ENCODE measurements around the gene CLDN22. TPM values are rescaled to one million over a fixed set of nuclear protein-coding genes. Genes with fewer than 3 reads are reported as not detected.

The CLDN22 gene
- total and polyA plus RNA-seq, 9 of the 15 experiments (the other 6 are each of a cell fraction or from before 2014, with no cell fraction given): 0.21 TPM; not detected in 8

DNA sequence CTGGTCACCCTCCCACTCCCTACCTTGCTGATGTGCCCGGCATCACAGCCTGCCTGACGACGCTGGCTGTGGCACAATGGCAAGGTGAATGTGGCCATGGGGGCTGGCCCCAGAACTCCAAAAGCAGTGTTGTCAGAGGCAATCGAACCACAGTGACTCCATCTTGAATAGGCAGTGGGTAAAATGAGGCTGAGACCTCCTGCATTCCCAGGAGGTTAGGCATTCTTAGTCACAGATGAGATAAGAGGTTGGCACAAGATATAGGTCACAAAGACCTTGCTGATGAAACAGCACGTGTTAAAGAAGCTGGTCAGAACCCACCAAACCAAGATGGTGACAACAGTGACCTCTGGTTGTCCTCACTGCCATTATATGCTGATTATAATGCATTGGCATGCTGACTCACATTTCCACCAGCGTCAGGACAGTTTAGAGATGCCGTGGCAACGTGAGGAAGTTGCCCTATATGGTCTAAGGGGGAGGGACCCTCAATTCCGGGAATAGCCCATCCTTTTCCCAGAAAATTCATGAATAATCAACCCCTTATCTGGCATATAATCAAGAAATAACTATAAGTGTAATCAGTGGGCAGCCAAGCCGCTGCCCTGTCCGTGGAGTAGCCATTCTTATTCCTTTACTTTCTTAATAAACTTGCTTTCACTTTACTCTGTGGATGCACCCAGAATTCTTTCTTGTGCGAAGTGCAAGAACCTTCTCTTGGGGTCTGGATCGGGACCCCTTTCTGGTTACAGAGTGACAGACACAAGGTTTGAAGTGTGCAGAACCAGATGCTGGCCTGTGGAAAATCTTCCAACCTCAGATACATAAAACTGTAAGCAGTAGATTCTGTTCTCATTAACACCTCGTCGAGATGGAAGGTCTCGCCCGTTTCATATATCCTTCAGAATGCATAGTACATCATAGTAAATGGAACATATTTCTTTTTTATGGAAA lies 28.9 kb upstream of the CLDN22 start (continued):
- TF ChIP-seq ILK (tag; IDR thresholded peaks at IDR 0.05; ENCODE audit: borderline replicate concordance, low read depth): peak; percentile 99
- TF ChIP-seq, protein P1, sequence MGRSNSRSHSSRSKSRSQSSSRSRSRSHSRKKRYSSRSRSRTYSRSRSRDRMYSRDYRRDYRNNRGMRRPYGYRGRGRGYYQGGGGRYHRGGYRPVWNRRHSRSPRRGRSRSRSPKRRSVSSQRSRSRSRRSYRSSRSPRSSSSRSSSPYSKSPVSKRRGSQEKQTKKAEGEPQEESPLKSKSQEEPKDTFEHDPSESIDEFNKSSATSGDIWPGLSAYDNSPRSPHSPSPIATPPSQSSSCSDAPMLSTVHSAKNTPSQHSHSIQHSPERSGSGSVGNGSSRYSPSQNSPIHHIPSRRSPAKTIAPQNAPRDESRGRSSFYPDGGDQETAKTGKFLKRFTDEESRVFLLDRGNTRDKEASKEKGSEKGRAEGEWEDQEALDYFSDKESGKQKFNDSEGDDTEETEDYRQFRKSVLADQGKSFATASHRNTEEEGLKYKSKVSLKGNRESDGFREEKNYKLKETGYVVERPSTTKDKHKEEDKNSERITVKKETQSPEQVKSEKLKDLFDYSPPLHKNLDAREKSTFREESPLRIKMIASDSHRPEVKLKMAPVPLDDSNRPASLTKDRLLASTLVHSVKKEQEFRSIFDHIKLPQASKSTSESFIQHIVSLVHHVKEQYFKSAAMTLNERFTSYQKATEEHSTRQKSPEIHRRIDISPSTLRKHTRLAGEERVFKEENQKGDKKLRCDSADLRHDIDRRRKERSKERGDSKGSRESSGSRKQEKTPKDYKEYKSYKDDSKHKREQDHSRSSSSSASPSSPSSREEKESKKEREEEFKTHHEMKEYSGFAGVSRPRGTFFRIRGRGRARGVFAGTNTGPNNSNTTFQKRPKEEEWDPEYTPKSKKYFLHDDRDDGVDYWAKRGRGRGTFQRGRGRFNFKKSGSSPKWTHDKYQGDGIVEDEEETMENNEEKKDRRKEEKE (IDR thresholded peaks at IDR 0.05; ENCODE audit: borderline replicate concordance in 1 of 2, control insufficient read depth in 1 of 2, low read depth in 2 of 2, low read length in 1 of 2): no peak; a peak in 1 of 4 replicates
- no peak for TF ChIP-seq EHMT2 (IDR thresholded peaks at IDR 0.05)
- TF ChIP-seq RBM39 (optimal IDR thresholded peaks at IDR 0.05; ENCODE audit: low read depth, low read length): no peak
- 0 out of 2 replicates have a peak, but pooled peaks have one; percentile 55 for TF ChIP-seq SMARCC2 (IDR thresholded peaks at IDR 0.05; ENCODE audit: low read depth)
- TF ChIP-seq, protein P2, sequence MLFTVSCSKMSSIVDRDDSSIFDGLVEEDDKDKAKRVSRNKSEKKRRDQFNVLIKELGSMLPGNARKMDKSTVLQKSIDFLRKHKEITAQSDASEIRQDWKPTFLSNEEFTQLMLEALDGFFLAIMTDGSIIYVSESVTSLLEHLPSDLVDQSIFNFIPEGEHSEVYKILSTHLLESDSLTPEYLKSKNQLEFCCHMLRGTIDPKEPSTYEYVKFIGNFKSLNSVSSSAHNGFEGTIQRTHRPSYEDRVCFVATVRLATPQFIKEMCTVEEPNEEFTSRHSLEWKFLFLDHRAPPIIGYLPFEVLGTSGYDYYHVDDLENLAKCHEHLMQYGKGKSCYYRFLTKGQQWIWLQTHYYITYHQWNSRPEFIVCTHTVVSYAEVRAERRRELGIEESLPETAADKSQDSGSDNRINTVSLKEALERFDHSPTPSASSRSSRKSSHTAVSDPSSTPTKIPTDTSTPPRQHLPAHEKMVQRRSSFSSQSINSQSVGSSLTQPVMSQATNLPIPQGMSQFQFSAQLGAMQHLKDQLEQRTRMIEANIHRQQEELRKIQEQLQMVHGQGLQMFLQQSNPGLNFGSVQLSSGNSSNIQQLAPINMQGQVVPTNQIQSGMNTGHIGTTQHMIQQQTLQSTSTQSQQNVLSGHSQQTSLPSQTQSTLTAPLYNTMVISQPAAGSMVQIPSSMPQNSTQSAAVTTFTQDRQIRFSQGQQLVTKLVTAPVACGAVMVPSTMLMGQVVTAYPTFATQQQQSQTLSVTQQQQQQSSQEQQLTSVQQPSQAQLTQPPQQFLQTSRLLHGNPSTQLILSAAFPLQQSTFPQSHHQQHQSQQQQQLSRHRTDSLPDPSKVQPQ (CRISPR knock-in tag; IDR thresholded peaks at IDR 0.05; ENCODE audit: borderline replicate concordance): peak; percentile 96
- TF ChIP-seq NFATC3 (IDR thresholded peaks at IDR 0.05): no peak
- TF ChIP-seq XRCC5 (IDR thresholded peaks at IDR 0.05; ENCODE audit: low read depth, low read length): no peak
- TF ChIP-seq DIDO1 (tag; IDR thresholded peaks at IDR 0.05; ENCODE audit: low read depth): peak; percentile 100
- no peak for TF ChIP-seq DACH1 (IDR thresholded peaks at IDR 0.05; ENCODE audit: partially characterized antibody)
- no peak for TF ChIP-seq ZNF282 (CRISPR knock-in tag; IDR thresholded peaks at IDR 0.05)
- peak; percentile 71; the same call in 1 of the 2 replicates for TF ChIP-seq RNF2 (IDR thresholded peaks at IDR 0.05)
- TF ChIP-seq ZSCAN32 (CRISPR knock-in tag; IDR thresholded peaks at IDR 0.05): peak; percentile 96
- no peak for TF ChIP-seq PCBP1 (IDR thresholded peaks at IDR 0.05; ENCODE audit: low read depth, low read length, poor library complexity, severe bottlenecking)
- TF ChIP-seq, protein P3, sequence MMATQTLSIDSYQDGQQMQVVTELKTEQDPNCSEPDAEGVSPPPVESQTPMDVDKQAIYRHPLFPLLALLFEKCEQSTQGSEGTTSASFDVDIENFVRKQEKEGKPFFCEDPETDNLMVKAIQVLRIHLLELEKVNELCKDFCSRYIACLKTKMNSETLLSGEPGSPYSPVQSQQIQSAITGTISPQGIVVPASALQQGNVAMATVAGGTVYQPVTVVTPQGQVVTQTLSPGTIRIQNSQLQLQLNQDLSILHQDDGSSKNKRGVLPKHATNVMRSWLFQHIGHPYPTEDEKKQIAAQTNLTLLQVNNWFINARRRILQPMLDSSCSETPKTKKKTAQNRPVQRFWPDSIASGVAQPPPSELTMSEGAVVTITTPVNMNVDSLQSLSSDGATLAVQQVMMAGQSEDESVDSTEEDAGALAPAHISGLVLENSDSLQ (IDR thresholded peaks at IDR 0.05): no peak
- TF ChIP-seq RBFOX2 (IDR thresholded peaks at IDR 0.05; ENCODE audit: low read depth, low read length): peak; percentile 69
- TF ChIP-seq SRF (CRISPR knock-in tag; IDR thresholded peaks at IDR 0.05): peak; percentile 91 to 99
- peak; percentile 100 for TF ChIP-seq MEF2D (tag; conservative IDR thresholded peaks at IDR 0.05; ENCODE audit: low read depth)
- TF ChIP-seq, protein P4, sequence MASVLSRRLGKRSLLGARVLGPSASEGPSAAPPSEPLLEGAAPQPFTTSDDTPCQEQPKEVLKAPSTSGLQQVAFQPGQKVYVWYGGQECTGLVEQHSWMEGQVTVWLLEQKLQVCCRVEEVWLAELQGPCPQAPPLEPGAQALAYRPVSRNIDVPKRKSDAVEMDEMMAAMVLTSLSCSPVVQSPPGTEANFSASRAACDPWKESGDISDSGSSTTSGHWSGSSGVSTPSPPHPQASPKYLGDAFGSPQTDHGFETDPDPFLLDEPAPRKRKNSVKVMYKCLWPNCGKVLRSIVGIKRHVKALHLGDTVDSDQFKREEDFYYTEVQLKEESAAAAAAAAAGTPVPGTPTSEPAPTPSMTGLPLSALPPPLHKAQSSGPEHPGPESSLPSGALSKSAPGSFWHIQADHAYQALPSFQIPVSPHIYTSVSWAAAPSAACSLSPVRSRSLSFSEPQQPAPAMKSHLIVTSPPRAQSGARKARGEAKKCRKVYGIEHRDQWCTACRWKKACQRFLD (CRISPR knock-in tag; IDR thresholded peaks at IDR 0.05): peak; percentile 100

All from K562 (cell line).